ENCODE results near the gene KCNK2. TPM values are rescaled to one million over a fixed set of nuclear protein-coding genes. Genes with fewer than 3 reads are reported as not detected.
"Not testable (repeated sequence)": the region's sequence is repeated elsewhere in the genome, so short reads cannot be mapped to it uniquely, and the experiment has no call there.

The KCNK2 gene
- total RNA-seq, 2 experiments from 2014 or later = not detected

- Mint-ChIP-seq H3K27me3 (no peaks in the 10 kb centered on the region), H3K4me3 (no peak overlapping the region), H3K27ac (no peak overlapping the region), H3K4me1 (no peaks in the 10 kb centered on the region), H3K9me3 (no peaks in the 10 kb centered on the region), H3K36me3 (ENCODE audit: low read depth) (no peaks in the 10 kb centered on the region)
- ChIA-PET CTCF (no interaction called here), POLR2A (no interaction called here)
- no peak for DNase-seq
Measured at GRCh38 chr1:215146240-215146975, 63.9 kb downstream of the KCNK2 start.

- POLR2A ChIA-PET = no interaction called here
- H3K4me3 Mint-ChIP-seq = no peak overlapping the region
- H3K27ac Mint-ChIP-seq = no peak overlapping the region
- no peaks in the 10 kb centered on the region for H3K9me3 Mint-ChIP-seq
- H3K36me3 Mint-ChIP-seq (ENCODE audit: low read depth) = no peaks in the 10 kb centered on the region
- no peaks in the 10 kb centered on the region for H3K4me1 Mint-ChIP-seq
- CTCF ChIA-PET = no interaction called here
- DNase-seq = no peak
- no peaks in the 10 kb centered on the region for H3K27me3 Mint-ChIP-seq
Measured at GRCh38 chr1:215147024-215147423, 64.5 kb downstream of the KCNK2 start.

- H3K9me3 Mint-ChIP-seq = no peaks in the 10 kb centered on the region
Measured at GRCh38 chr1:215151841-215152549, 69.5 kb downstream of the KCNK2 start.

DNA sequence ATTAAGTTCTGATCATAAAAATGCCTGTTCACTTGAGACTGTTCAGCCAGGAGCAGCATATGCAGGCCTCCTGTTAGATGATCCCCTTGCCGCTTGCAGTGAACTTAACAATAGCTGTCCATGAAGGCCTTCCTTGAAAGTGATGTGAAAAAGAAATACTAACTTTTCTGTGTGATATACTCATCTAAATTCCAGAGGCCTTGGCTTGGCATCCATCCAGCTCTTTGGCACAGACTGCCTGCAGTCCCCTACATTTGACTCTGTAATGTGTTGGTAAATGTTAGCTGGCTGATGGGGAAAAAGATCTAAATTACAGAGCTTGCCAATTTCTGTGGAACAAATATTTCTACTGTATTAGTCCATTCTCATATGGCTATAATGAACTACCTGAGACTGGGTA is 73.7 kb downstream of the KCNK2 start:
- Mint-ChIP-seq H3K9me3 (no peaks in the 10 kb centered on the region), H3K4me3 (no peak overlapping the region), H3K36me3 (ENCODE audit: low read depth) (no peaks in the 10 kb centered on the region), H3K27me3 (no peaks in the 10 kb centered on the region), H3K4me1 (no peaks in the 10 kb centered on the region), H3K27ac (no peak overlapping the region)
- DNase-seq = no peak
- POLR2A ChIA-PET = no interaction called here
- CTCF ChIA-PET = no interaction called here

More at GRCh38 chr1:215151841-215152549, 69.5 kb downstream of the KCNK2 start:
- no peak for DNase-seq
- H3K27me3 Mint-ChIP-seq = no peaks in the 10 kb centered on the region
- ChIA-PET CTCF (no interaction called here), POLR2A (no interaction called here)
- H3K4me1 Mint-ChIP-seq = no peaks in the 10 kb centered on the region
- H3K27ac Mint-ChIP-seq = no peak overlapping the region
- H3K36me3 Mint-ChIP-seq (ENCODE audit: low read depth) = no peaks in the 10 kb centered on the region
- no peak overlapping the region for H3K4me3 Mint-ChIP-seq

- no peaks in the 10 kb centered on the region for H3K4me1 Mint-ChIP-seq
Measured at GRCh38 chr1:215160351-215160750, 77.8 kb downstream of the KCNK2 start.

GRCh38 chr1:215163144-215163543 is 80.6 kb downstream of the KCNK2 start:
- H3K27me3 Mint-ChIP-seq; CTCF ChIA-PET; H3K36me3 Mint-ChIP-seq (ENCODE audit: low read depth); H3K9me3 Mint-ChIP-seq; POLR2A ChIA-PET; H3K4me1 Mint-ChIP-seq; H3K27ac Mint-ChIP-seq; DNase-seq; H3K4me3 Mint-ChIP-seq: not testable (repeated sequence)

More at GRCh38 chr1:215160351-215160750, 77.8 kb downstream of the KCNK2 start:
- no peak overlapping the region for H3K4me3 Mint-ChIP-seq
- POLR2A ChIA-PET = no interaction called here
- peaks cover 6% of the 10 kb centered on the region for H3K9me3 Mint-ChIP-seq
- no peaks in the 10 kb centered on the region for H3K27me3 Mint-ChIP-seq
- no peaks in the 10 kb centered on the region for H3K36me3 Mint-ChIP-seq (ENCODE audit: low read depth)
- CTCF ChIA-PET = no interaction called here
- no peak overlapping the region for H3K27ac Mint-ChIP-seq
- DNase-seq = no peak

DNA sequence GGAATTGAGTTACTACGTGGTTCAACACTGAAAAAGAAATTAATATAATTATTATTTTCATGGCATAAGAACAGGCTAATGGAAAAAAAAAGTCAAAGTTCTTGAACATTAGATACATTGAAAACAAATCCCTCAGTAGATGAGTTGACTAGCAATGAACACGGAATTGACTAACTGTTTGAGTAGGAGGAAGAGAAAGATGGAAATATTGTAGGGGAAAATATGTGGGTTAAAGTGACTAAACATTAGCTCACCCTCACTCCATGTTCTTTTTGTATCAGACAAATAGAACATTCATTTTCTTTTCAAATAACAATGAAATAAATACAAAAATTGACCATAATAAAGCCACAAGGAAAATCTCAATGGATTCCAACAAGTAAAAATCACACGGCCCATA is 84.3 kb downstream of the KCNK2 start:
- DNase-seq = no peak
- no peaks in the 10 kb centered on the region for H3K4me1 Mint-ChIP-seq
- no peak overlapping the region for H3K4me3 Mint-ChIP-seq
- H3K36me3 Mint-ChIP-seq (ENCODE audit: low read depth) = no peaks in the 10 kb centered on the region
- H3K27ac Mint-ChIP-seq = no peak overlapping the region
- ChIA-PET CTCF (no interaction called here), POLR2A (no interaction called here)
- no peaks in the 10 kb centered on the region for H3K27me3 Mint-ChIP-seq
- peaks cover 8% of the 10 kb centered on the region for H3K9me3 Mint-ChIP-seq

DNA sequence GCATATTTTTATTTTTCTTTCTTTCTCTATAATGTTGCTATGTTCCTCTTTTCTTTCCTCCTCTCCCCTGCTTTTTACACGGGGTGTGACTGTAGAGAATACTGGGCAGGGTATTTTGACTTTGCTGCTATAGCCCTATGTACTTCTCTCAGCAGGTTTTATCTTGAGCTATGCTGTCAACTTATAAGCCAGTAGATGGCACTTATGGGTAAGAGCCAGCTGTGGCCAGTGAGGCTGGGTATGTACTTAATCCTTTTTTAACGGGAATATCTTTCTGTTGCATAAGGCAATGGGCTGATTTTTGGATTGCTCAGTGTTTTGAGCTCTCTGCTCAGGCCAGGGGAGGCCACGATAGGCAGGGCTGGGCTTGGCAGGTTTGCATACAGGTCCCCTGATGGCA is 99.0 kb downstream of the KCNK2 start:
- POLR2A ChIA-PET = no interaction called here
- no peaks in the 10 kb centered on the region for H3K27me3 Mint-ChIP-seq
- H3K9me3 Mint-ChIP-seq = peaks cover 7% of the 10 kb centered on the region

DNA sequence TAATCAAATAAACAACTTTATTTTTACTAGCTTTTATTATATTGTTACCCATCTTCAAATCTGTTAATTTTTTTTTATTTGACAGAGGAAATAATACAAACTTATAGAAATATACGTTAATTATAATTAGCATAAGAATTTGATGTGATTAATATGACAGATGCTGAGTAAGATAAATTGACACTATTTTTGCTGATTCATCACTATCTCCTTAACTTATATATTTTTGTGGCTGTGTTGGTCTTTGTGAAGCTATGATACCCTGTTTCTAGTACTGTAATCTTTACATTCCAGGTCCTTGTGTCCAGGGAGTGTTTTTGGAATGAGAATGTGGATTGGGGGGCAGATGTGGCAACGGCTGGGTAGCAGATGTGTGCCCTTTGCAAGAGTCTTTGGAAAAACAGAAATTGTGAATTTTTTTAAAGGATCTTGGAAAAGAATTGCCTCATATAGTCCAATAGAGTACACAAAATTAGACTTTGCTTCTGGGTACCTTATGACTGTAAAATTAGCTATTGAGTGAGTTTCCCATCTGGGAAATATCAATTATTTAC is 102.6 kb downstream of the KCNK2 start:
- peaks cover 2% of the 10 kb centered on the region for H3K9me3 Mint-ChIP-seq
- ChIA-PET CTCF (no interaction called here), POLR2A (no interaction called here)
- no peak overlapping the region for H3K4me3 Mint-ChIP-seq
- no peaks in the 10 kb centered on the region for H3K36me3 Mint-ChIP-seq (ENCODE audit: low read depth)
- no peak for DNase-seq
- no peaks in the 10 kb centered on the region for H3K4me1 Mint-ChIP-seq
- no peaks in the 10 kb centered on the region for H3K27me3 Mint-ChIP-seq
- no peak overlapping the region for H3K27ac Mint-ChIP-seq

More for the DNA sequence above, 99.0 kb downstream of the KCNK2 start:
- Mint-ChIP-seq H3K36me3 (ENCODE audit: low read depth) (no peaks in the 10 kb centered on the region), H3K27ac (no peak overlapping the region), H3K4me1 (no peaks in the 10 kb centered on the region), H3K4me3 (no peak overlapping the region)
- no peak for DNase-seq
- CTCF ChIA-PET = no interaction called here

- H3K9me3 Mint-ChIP-seq = no peaks in the 10 kb centered on the region
- no peak overlapping the region for H3K27ac Mint-ChIP-seq
- ChIA-PET CTCF (no interaction called here), POLR2A (no interaction called here)
- no peak for DNase-seq
- H3K36me3 Mint-ChIP-seq (ENCODE audit: low read depth) = no peaks in the 10 kb centered on the region
- no peaks in the 10 kb centered on the region for H3K4me1 Mint-ChIP-seq
- no peak overlapping the region for H3K4me3 Mint-ChIP-seq
- H3K27me3 Mint-ChIP-seq = no peaks in the 10 kb centered on the region
Measured at GRCh38 chr1:215188302-215188950, 105.9 kb downstream of the KCNK2 start.

GRCh38 chr1:215192306-215192705 is 109.8 kb downstream of the KCNK2 start:
- ChIA-PET POLR2A (no interaction called here), CTCF (no interaction called here)
- no peaks in the 10 kb centered on the region for H3K27me3 Mint-ChIP-seq
- DNase-seq = no peak
- no peak overlapping the region for H3K4me3 Mint-ChIP-seq
- H3K27ac Mint-ChIP-seq = no peak overlapping the region
- no peaks in the 10 kb centered on the region for H3K9me3 Mint-ChIP-seq
- no peaks in the 10 kb centered on the region for H3K4me1 Mint-ChIP-seq
- H3K36me3 Mint-ChIP-seq (ENCODE audit: low read depth) = no peaks in the 10 kb centered on the region

DNA sequence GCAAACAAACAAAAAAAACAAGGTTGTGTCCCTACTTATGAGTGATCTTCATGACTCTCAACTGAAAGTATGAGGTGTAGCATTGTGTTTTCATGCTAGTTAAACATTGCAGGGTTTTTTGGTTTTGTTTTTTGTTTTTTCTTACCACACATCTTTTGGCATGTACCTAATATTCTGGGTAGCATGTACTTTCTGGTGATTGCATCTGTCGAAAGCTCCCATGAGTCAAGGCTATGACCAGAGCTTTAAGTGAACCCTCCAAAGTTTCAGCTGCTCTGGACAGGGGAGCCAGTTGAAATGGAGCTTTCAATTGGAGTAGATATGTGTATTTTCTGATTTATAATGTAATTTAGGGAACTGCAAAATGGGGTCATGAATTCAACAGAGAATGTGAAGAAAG is 115.5 kb downstream of the KCNK2 start:
- ChIA-PET CTCF (no interaction called here), POLR2A (no interaction called here)
- H3K27me3 Mint-ChIP-seq = no peaks in the 10 kb centered on the region
- H3K4me3 Mint-ChIP-seq = no peak overlapping the region
- H3K27ac Mint-ChIP-seq = no peak overlapping the region
- no peak for DNase-seq
- H3K9me3 Mint-ChIP-seq = no peaks in the 10 kb centered on the region
- no peaks in the 10 kb centered on the region for H3K4me1 Mint-ChIP-seq
- H3K36me3 Mint-ChIP-seq (ENCODE audit: low read depth) = no peaks in the 10 kb centered on the region

DNA sequence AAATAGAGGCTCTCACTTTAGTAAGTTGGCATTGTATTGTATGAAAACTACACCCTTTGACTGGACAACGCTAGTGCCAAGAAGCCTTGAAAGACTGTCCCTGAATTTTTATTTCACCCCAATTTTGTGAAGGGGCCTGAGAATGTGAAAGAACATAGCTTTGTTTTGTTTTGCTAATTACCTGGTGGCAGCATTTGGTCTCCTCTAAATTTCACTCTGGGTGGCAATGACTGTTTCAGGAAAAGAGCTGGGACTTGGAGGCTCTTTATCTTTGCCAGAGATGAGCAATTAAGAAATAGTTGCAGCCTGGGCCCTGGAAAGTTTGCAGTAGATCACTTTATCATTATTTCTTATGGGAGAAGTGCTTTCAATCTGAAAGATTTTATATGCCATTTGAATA is 117.6 kb downstream of the KCNK2 start:
- POLR2A ChIA-PET = no interaction called here
- Mint-ChIP-seq H3K27ac (no peak overlapping the region), H3K27me3 (no peaks in the 10 kb centered on the region), H3K9me3 (no peaks in the 10 kb centered on the region), H3K4me1 (no peaks in the 10 kb centered on the region), H3K36me3 (ENCODE audit: low read depth) (no peaks in the 10 kb centered on the region), H3K4me3 (no peak overlapping the region)
- DNase-seq = no peak
- CTCF ChIA-PET = no interaction called here

GRCh38 chr1:215201283-215201682 is 118.7 kb downstream of the KCNK2 start:
- Mint-ChIP-seq H3K36me3 (ENCODE audit: low read depth) (no peaks in the 10 kb centered on the region), H3K27me3 (no peaks in the 10 kb centered on the region), H3K4me1 (no peaks in the 10 kb centered on the region), H3K9me3 (no peaks in the 10 kb centered on the region), H3K4me3 (no peak overlapping the region), H3K27ac (no peak overlapping the region)
- ChIA-PET CTCF (no interaction called here), POLR2A (no interaction called here)
- DNase-seq = no peak
